CD14-positive monocyte (primary cell): ENCODE results near the gene PTPRN2. TPM values are rescaled to one million over a fixed set of nuclear protein-coding genes. Genes with fewer than 3 reads are reported as not detected.

Experiments used
- DNase-seq, 3 donors: peaks; one replicate each; pipeline ENCODE4 v3.0.0-alpha.2; 2011 to 2022
- H2AFZ ChIP-seq: 2 replicates; pipeline ENCODE4 v1.6.0; 2012; ENCODE audit warnings: mild to moderate bottlenecking, low read depth, low read length, inconsistent platforms; ENCODE audit not compliant: insufficient read depth, poor library complexity, severe bottlenecking
- H3K27ac ChIP-seq, 2 donors: 1 replicate in 1 of 2; 2 replicates in 1 of 2; pipeline ENCODE4 v1.5.1; 2012 to 2013; ENCODE audit warnings: low read length in 2 of 2, control low read depth in 1 of 2, inconsistent platforms in 1 of 2, low read depth in 1 of 2, mild to moderate bottlenecking in 1 of 2
- H3K27me3 ChIP-seq, 2 donors: one replicate each; pipeline versions ENCODE4 v1.6.0 to v1.6.1; 2011 to 2013; ENCODE audit warnings: low read length in 2 of 2; ENCODE audit not compliant: control insufficient read depth in 2 of 2, insufficient read depth in 2 of 2
- H3K36me3 ChIP-seq, 2 donors: replicated peaks in 1 of 2; 1 replicate in 1 of 2; 2 replicates in 1 of 2; pipeline versions ENCODE4 v1.5.1 to v1.6.1; 2012 to 2013; ENCODE audit warnings: low read length in 2 of 2, control low read depth in 1 of 2, inconsistent platforms in 1 of 2, mild to moderate bottlenecking in 1 of 2; ENCODE audit not compliant: insufficient read depth in 2 of 2, control insufficient read depth in 1 of 2
- H3K4me1 ChIP-seq, 2 donors: 1 replicate in 1 of 2; 2 replicates in 1 of 2; pipeline versions ENCODE4 v1.5.1 to v1.6.1; 2012 to 2013; ENCODE audit warnings: low read length in 2 of 2, control low read depth in 1 of 2, inconsistent platforms in 1 of 2, mild to moderate bottlenecking in 1 of 2, moderate library complexity in 1 of 2; ENCODE audit not compliant: insufficient read depth in 2 of 2, control insufficient read depth in 1 of 2
- H3K4me2 ChIP-seq: replicated peaks from 2 replicates; pipeline ENCODE3; 2012; ENCODE audit warnings: low read length, moderate library complexity, mild to moderate bottlenecking; ENCODE audit not compliant: poor library complexity, severe bottlenecking; ENCODE audit errors: extremely low read depth
- H3K4me3 ChIP-seq, 3 experiments: fragments of 200-600 bp in 1 of 3; sonication (generic) in 1 of 3; replicated peaks in 1 of 3; 1 replicate in 2 of 3; 2 replicates in 1 of 3; pipeline ENCODE4 v1.5.1; 2011 to 2013; ENCODE audit warnings: low read length in 3 of 3, mild to moderate bottlenecking in 3 of 3, control low read depth in 2 of 3, low read depth in 2 of 3, inconsistent platforms in 1 of 3, moderate library complexity in 1 of 3
- H3K79me2 ChIP-seq: 2 replicates; pipeline ENCODE4 v1.6.0; 2012; ENCODE audit warnings: mild to moderate bottlenecking, control low read depth, inconsistent platforms, low read length, moderate library complexity; ENCODE audit not compliant: insufficient read depth
- H3K9ac ChIP-seq: 2 replicates; pipeline ENCODE4 v1.6.0; 2017; ENCODE audit warnings: low read length, mild to moderate bottlenecking; ENCODE audit not compliant: insufficient read depth, poor library complexity, severe bottlenecking
- H3K9me3 ChIP-seq, 2 donors: replicated peaks in 1 of 2; 1 replicate in 1 of 2; 2 replicates in 1 of 2; pipeline versions ENCODE4 v1.5.1 to v1.6.1; 2012 to 2013; ENCODE audit warnings: low read length in 2 of 2, control low read depth in 1 of 2; ENCODE audit not compliant: control insufficient read depth in 1 of 2, insufficient read depth in 1 of 2
- H4K20me1 ChIP-seq: 2 replicates; pipeline ENCODE4 v1.6.0; 2012; ENCODE audit warnings: mild to moderate bottlenecking, low read length, control low read depth, moderate library complexity; ENCODE audit not compliant: insufficient read depth
- H3K27ac Mint-ChIP-seq, 7 donors: one replicate each; pipeline ENCODE4 v1.8.0; 2020; ENCODE audit warnings: mild to moderate bottlenecking in 7 of 7, mixed read lengths in 7 of 7, moderate library complexity in 6 of 7, inconsistent platforms in 2 of 7
- H3K27me3 Mint-ChIP-seq, 3 donors: one replicate each; pipeline ENCODE4 v1.8.0; 2021 to 2022; ENCODE audit warnings: low read depth in 3 of 3, mild to moderate bottlenecking in 3 of 3, mixed read lengths in 3 of 3, moderate library complexity in 3 of 3, inconsistent platforms in 1 of 3
- H3K36me3 Mint-ChIP-seq, 2 donors: one replicate each; pipeline ENCODE4 v1.8.0; 2020; ENCODE audit warnings: mixed read lengths in 2 of 2, inconsistent platforms in 1 of 2, mild to moderate bottlenecking in 1 of 2
- H3K4me1 Mint-ChIP-seq: one replicate; pipeline ENCODE4 v1.8.0; 2020; ENCODE audit warnings: mild to moderate bottlenecking, mixed read lengths
- H3K4me3 Mint-ChIP-seq, 2 donors: one replicate each; pipeline ENCODE4 v1.8.0; 2020; ENCODE audit warnings: mild to moderate bottlenecking in 2 of 2, mixed read lengths in 2 of 2, moderate library complexity in 1 of 2
- H3K9me3 Mint-ChIP-seq, 7 donors: one replicate each; pipeline ENCODE4 v1.8.0; 2020 to 2022; ENCODE audit warnings: mixed read lengths in 7 of 7, mild to moderate bottlenecking in 6 of 7, moderate library complexity in 6 of 7, inconsistent platforms in 2 of 7
- WGBS: methylation state at CpG from one replicate; pipeline ENCODE4 v1.1.5; 2013; ENCODE audit warnings: missing lambda C conversion rate; ENCODE audit not compliant: insufficient coverage; 5-methylcytosine and 5-hydroxymethylcytosine counted together
- intact Hi-C, 2 donors: fragments of 100-400 bp; cut with micrococcal nuclease; formaldehyde crosslinking; loops; one replicate each; pipeline versions ENCODE4 v1.15.0 to v1.15.1; 2023
- polyA plus RNA-seq, 3 donors: library from polyadenylated mRNA; depleted of rRNA in 1 of 3; unstranded in 2 of 3; stranded (reverse) in 1 of 3; fragments of 300-500 nt in 2 of 3; fragments of >200 nt in 1 of 3; fragmentation: Illumina TruSeq in 2 of 3; gene quantifications; 1 replicate in 2 of 3; 2 replicates in 1 of 3; pipeline ENCODE4 v1.2.3, GENCODE V29; 2012 to 2021
- TF ChIP-seq, protein P1 (sequence below): fragments of 200-600 bp; IDR thresholded peaks from one replicate; pipeline ENCODE4 v1.8.0; 2022; ENCODE audit warnings: antibody characterized with exemption, mild to moderate bottlenecking

PTPRN2 gene
- polyA plus RNA-seq, 3 donors: 0.25 to 1.4 (median 0.97) TPM

GRCh38 chr7:157814931-157815705 lies 772.5 kb downstream of the PTPRN2 start:
- intact Hi-C loops: no loop called here
- Histone ChIP-seq H3K27ac (no peak overlapping the region), H3K9me3 (peaks cover 0 to under 1% of the 10 kb centered on the region in 2 donors), H2AFZ (no peak overlapping the region), H3K4me2 (no peak overlapping the region), H3K4me1 (no peaks in the 10 kb centered on the region), H3K27me3 (no peaks in the 10 kb centered on the region), H3K36me3 (no peaks in the 10 kb centered on the region), H4K20me1 (no peaks in the 10 kb centered on the region), H3K79me2 (no peaks in the 10 kb centered on the region), H3K9ac (no peak overlapping the region), H3K4me3 (no peak overlapping the region)
- peaks cover 2 to 4% (median 3%) of the 10 kb centered on the region in 3 donors for H3K27me3 Mint-ChIP-seq
- H3K4me1 Mint-ChIP-seq: no peaks in the 10 kb centered on the region
- WGBS: 89% methylated on average over 27 of the region's 28 CpGs
- no peak overlapping the region for H3K27ac Mint-ChIP-seq
- H3K4me3 Mint-ChIP-seq: no peak overlapping the region
- TF ChIP-seq, protein P1, sequence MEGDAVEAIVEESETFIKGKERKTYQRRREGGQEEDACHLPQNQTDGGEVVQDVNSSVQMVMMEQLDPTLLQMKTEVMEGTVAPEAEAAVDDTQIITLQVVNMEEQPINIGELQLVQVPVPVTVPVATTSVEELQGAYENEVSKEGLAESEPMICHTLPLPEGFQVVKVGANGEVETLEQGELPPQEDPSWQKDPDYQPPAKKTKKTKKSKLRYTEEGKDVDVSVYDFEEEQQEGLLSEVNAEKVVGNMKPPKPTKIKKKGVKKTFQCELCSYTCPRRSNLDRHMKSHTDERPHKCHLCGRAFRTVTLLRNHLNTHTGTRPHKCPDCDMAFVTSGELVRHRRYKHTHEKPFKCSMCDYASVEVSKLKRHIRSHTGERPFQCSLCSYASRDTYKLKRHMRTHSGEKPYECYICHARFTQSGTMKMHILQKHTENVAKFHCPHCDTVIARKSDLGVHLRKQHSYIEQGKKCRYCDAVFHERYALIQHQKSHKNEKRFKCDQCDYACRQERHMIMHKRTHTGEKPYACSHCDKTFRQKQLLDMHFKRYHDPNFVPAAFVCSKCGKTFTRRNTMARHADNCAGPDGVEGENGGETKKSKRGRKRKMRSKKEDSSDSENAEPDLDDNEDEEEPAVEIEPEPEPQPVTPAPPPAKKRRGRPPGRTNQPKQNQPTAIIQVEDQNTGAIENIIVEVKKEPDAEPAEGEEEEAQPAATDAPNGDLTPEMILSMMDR: no peak
- no peak for DNase-seq
- H3K36me3 Mint-ChIP-seq: no peaks in the 10 kb centered on the region
- H3K9me3 Mint-ChIP-seq: peaks cover 0 to 8% (median 3%) of the 10 kb centered on the region in 7 donors

- WGBS: 95% methylated on average over 36 of the region's 46 CpGs
- H3K36me3 ChIP-seq: no peaks in the 10 kb centered on the region
Observed at GRCh38 chr7:157813741-157814661, 773.6 kb downstream of the PTPRN2 start.

More at GRCh38 chr7:157813741-157814661, 773.6 kb downstream of the PTPRN2 start:
- Mint-ChIP-seq H3K27me3 (peaks cover 2 to 4% (median 3%) of the 10 kb centered on the region in 3 donors), H3K4me3 (no peak overlapping the region), H3K4me1 (no peaks in the 10 kb centered on the region), H3K9me3 (peaks cover under 1 to 12% (median 6%) of the 10 kb centered on the region in 7 donors), H3K36me3 (no peaks in the 10 kb centered on the region), H3K27ac (no peak overlapping the region)
- Histone ChIP-seq H3K4me2 (no peak overlapping the region), H3K9ac (no peak overlapping the region), H3K4me1 (no peaks in the 10 kb centered on the region), H3K27ac (no peak overlapping the region), H3K9me3 (peaks cover 0 to 12% of the 10 kb centered on the region in 2 donors), H3K79me2 (no peaks in the 10 kb centered on the region), H3K4me3 (no peak overlapping the region), H3K27me3 (no peaks in the 10 kb centered on the region), H2AFZ (no peak overlapping the region), H4K20me1 (no peaks in the 10 kb centered on the region)
- intact Hi-C loops: no loop called here
- DNase-seq: no peak
- TF ChIP-seq, protein P1: no peak
